Esophagus muscularis mucosa (tissue), 4 donors: ENCODE measurements around the gene THUMPD3.

ENCODE experiments used
- EP300 ChIP-seq: sonication (generic); formaldehyde crosslinking; IDR thresholded peaks from one replicate; pipeline ENCODE4 v1.6.1; 2017; ENCODE audit warnings: antibody characterized with exemption
- POLR2A ChIP-seq: fragments of 450-650 bp; IDR thresholded peaks from one replicate; pipeline ENCODE4 v1.6.1; 2017; ENCODE audit warnings: antibody characterized with exemption, moderate library complexity, mild to moderate bottlenecking, low read depth
- TF ChIP-seq, protein P1 (sequence below), 3 experiments: fragments of 200-600 bp in 2 of 3; fragments of 450-650 bp in 1 of 3; sonication (generic) in 2 of 3; IDR thresholded peaks; one replicate each; pipeline ENCODE4 v1.5.1; 2017 to 2019; ENCODE audit warnings: antibody characterized with exemption in 3 of 3, mild to moderate bottlenecking in 2 of 3, moderate library complexity in 1 of 3

DNA sequence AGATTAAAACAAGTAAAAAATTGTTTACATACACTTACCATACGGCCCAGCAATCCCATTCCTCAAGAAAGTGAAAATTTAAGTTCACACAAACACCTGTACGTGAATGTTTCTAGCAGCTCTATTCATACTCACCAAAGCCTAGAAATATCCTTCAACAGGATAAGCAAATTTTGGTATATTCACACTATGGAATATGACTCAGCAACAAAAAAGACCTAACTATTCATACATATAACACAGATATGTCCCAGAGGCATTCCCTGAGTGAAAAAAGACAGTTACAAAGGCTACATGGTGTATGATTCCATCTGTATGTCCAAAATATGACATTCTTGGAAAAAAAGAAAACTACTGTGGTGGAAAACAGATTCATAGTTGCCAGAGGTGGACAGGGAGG is 40.1 kb upstream of the THUMPD3 start:
- TF ChIP-seq, protein P1, sequence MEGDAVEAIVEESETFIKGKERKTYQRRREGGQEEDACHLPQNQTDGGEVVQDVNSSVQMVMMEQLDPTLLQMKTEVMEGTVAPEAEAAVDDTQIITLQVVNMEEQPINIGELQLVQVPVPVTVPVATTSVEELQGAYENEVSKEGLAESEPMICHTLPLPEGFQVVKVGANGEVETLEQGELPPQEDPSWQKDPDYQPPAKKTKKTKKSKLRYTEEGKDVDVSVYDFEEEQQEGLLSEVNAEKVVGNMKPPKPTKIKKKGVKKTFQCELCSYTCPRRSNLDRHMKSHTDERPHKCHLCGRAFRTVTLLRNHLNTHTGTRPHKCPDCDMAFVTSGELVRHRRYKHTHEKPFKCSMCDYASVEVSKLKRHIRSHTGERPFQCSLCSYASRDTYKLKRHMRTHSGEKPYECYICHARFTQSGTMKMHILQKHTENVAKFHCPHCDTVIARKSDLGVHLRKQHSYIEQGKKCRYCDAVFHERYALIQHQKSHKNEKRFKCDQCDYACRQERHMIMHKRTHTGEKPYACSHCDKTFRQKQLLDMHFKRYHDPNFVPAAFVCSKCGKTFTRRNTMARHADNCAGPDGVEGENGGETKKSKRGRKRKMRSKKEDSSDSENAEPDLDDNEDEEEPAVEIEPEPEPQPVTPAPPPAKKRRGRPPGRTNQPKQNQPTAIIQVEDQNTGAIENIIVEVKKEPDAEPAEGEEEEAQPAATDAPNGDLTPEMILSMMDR (IDR thresholded peaks at IDR 0.05): no peak
- TF ChIP-seq EP300 (no peak), POLR2A (no peak)
